Suprapubic skin (tissue), 4 donors: Measurements from ENCODE around the gene CEP83.

ENCODE experiments used
- EP300 ChIP-seq: sonication (generic); formaldehyde crosslinking; IDR thresholded peaks from one replicate; pipeline ENCODE4 v1.6.1; 2017; ENCODE audit warnings: antibody characterized with exemption
- POLR2A ChIP-seq, 2 donors: fragments of 450-650 bp; IDR thresholded peaks; one replicate each; pipeline ENCODE4 v1.6.1; 2017; ENCODE audit warnings: antibody characterized with exemption in 2 of 2, mild to moderate bottlenecking in 2 of 2, moderate library complexity in 2 of 2
- POLR2AphosphoS5 ChIP-seq, 3 donors: sonication (generic); formaldehyde crosslinking; IDR thresholded peaks; one replicate each; pipeline ENCODE4 v1.6.1; 2017; ENCODE audit warnings: antibody characterized with exemption in 3 of 3
- TF ChIP-seq, protein P1 (sequence below), 2 donors: fragments of 200-600 bp in 1 of 2; fragments of 450-650 bp in 1 of 2; sonication (generic) in 1 of 2; IDR thresholded peaks; one replicate each; pipeline ENCODE4 v1.5.1; 2016 to 2019; ENCODE audit warnings: antibody characterized with exemption in 2 of 2, mild to moderate bottlenecking in 1 of 2, moderate library complexity in 1 of 2

DNA sequence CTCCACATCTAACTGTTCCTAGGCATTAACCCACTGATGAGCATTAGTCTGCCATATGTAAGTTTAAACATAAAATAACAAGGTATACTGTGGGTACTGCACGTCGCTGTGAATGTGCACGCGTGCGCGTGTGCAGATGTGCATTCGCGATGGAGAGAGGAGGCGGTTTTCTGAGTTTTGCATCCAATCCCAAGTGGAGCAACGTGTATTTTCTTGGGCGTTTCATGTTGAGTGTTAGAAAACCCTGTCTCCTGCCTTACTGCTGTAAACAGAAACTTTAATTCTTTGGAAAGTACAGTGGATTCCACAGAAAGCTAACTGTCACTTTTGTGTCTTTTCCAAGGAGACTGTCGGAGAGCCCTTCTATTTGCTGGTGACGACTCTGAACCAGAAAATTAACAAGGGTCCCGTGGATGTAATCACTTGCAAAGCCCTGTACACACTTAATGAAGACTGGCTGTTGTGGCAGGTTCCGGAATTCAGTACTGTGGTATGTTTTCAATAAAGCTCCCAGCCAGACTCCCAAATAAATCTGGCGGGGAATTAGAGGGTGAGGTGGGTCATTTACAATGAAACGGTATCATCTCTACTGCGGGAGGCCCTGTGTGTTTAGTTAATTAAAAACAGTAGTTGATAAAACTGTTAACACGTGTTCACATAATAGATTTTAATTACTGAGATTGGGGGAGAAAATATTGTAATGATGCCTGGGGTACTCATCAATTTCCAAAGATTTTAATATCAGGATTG lies 194.8 kb downstream of the CEP83 start:
- TF ChIP-seq, protein P1, sequence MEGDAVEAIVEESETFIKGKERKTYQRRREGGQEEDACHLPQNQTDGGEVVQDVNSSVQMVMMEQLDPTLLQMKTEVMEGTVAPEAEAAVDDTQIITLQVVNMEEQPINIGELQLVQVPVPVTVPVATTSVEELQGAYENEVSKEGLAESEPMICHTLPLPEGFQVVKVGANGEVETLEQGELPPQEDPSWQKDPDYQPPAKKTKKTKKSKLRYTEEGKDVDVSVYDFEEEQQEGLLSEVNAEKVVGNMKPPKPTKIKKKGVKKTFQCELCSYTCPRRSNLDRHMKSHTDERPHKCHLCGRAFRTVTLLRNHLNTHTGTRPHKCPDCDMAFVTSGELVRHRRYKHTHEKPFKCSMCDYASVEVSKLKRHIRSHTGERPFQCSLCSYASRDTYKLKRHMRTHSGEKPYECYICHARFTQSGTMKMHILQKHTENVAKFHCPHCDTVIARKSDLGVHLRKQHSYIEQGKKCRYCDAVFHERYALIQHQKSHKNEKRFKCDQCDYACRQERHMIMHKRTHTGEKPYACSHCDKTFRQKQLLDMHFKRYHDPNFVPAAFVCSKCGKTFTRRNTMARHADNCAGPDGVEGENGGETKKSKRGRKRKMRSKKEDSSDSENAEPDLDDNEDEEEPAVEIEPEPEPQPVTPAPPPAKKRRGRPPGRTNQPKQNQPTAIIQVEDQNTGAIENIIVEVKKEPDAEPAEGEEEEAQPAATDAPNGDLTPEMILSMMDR (IDR thresholded peaks at IDR 0.05) = no peak
- TF ChIP-seq EP300 (no peak), POLR2A (IDR thresholded peaks at IDR 0.05) (no peak), POLR2AphosphoS5 (IDR thresholded peaks at IDR 0.05) (no peak)
